RWPE2 (cell line): ENCODE data around the gene PRSS27.
A peak's percentile ranks its signal among the peaks of the same experiment; 100 is the strongest.

Source experiments
- ATAC-seq: fragments of 200-7000 bp; cut with Tn5 transposase; 3 replicates; pipeline ENCODE4 v1.9.1; 2021; ENCODE audit warnings: low read depth
- DNase-seq: peaks from one replicate; pipeline ENCODE4 v3.0.0-alpha.2; 2020; ENCODE audit warnings: low spot score
- H3K27ac ChIP-seq: fragments of 450-650 bp; 2 replicates; pipeline ENCODE4 v1.5.1; 2017; ENCODE audit warnings: mild to moderate bottlenecking; ENCODE audit not compliant: poor library complexity, severe bottlenecking
- H3K27me3 ChIP-seq: fragments of 250-450 bp; sonication (Bioruptor Pico); 2 replicates; pipeline ENCODE4 v1.5.1; 2021; ENCODE audit warnings: mild to moderate bottlenecking, moderate library complexity; ENCODE audit not compliant: insufficient read depth, poor library complexity, severe bottlenecking
- H3K36me3 ChIP-seq: fragments of 250-450 bp; sonication (Bioruptor Pico); 2 replicates; pipeline ENCODE4 v1.5.1; 2020; ENCODE audit warnings: low read depth, mild to moderate bottlenecking, moderate library complexity
- H3K4me1 ChIP-seq: fragments of 250-450 bp; sonication (Bioruptor Pico); 2 replicates; pipeline ENCODE4 v1.5.1; 2021; ENCODE audit warnings: mild to moderate bottlenecking, moderate library complexity; ENCODE audit not compliant: insufficient read depth, poor library complexity, severe bottlenecking
- H3K4me3 ChIP-seq: fragments of 250-450 bp; sonication (Bioruptor Pico); 2 replicates; pipeline ENCODE4 v1.5.1; 2021; ENCODE audit warnings: mild to moderate bottlenecking, moderate library complexity; ENCODE audit not compliant: severe bottlenecking
- H3K9me3 ChIP-seq: fragments of 250-450 bp; sonication (Bioruptor Pico); 2 replicates; pipeline ENCODE4 v1.5.1; 2021; ENCODE audit warnings: mild to moderate bottlenecking, moderate library complexity; ENCODE audit not compliant: severe bottlenecking
- TF ChIP-seq, protein P1 (sequence below): fragments of 450-650 bp; IDR thresholded peaks from one replicate; pipeline ENCODE4 v1.5.1; 2017; ENCODE audit warnings: mild to moderate bottlenecking, moderate library complexity; ENCODE audit not compliant: poor library complexity, severe bottlenecking

The PRSS27 gene

DNA sequence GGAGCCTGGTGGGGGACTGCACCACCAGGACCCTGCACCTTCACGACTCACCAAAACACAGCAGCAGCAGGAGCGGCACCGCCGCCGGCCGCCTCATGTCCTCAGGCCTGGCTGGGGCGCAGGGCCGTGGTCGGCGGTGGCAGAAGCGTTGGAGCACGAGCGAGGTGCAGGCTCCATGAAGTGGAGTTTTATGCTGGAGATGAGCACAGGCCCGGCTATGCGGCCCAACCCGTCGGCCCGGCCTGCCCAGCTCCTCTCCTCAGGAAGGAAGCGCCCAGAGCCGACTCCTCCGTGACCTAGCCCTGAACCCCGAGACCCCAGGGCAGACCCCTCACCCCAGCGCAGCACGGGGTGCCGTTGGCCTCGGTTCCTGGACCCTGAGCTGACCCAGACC lies at the start of gene PRSS27:
PRSS27 (minus strand) TSS at position 161 of the 394 bp plus-strand sequence; CDS start at position 97, 64 bp downstream.
- peaks cover 7% of the 10 kb centered on the region for H3K4me1 ChIP-seq
- ATAC-seq (no peak), DNase-seq (peak; percentile 65)
- H3K4me3 ChIP-seq, result peak within 1 kb of the TSS; percentile 54
- TF ChIP-seq, protein P1, sequence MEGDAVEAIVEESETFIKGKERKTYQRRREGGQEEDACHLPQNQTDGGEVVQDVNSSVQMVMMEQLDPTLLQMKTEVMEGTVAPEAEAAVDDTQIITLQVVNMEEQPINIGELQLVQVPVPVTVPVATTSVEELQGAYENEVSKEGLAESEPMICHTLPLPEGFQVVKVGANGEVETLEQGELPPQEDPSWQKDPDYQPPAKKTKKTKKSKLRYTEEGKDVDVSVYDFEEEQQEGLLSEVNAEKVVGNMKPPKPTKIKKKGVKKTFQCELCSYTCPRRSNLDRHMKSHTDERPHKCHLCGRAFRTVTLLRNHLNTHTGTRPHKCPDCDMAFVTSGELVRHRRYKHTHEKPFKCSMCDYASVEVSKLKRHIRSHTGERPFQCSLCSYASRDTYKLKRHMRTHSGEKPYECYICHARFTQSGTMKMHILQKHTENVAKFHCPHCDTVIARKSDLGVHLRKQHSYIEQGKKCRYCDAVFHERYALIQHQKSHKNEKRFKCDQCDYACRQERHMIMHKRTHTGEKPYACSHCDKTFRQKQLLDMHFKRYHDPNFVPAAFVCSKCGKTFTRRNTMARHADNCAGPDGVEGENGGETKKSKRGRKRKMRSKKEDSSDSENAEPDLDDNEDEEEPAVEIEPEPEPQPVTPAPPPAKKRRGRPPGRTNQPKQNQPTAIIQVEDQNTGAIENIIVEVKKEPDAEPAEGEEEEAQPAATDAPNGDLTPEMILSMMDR, result no peak
- no peaks in the 10 kb centered on the region for H3K9me3 ChIP-seq
- no peaks in the 10 kb centered on the region for H3K36me3 ChIP-seq
- no peaks in the 10 kb centered on the region for H3K27me3 ChIP-seq
- H3K27ac ChIP-seq, result peak within 1 kb of the TSS; percentile 68

DNA sequence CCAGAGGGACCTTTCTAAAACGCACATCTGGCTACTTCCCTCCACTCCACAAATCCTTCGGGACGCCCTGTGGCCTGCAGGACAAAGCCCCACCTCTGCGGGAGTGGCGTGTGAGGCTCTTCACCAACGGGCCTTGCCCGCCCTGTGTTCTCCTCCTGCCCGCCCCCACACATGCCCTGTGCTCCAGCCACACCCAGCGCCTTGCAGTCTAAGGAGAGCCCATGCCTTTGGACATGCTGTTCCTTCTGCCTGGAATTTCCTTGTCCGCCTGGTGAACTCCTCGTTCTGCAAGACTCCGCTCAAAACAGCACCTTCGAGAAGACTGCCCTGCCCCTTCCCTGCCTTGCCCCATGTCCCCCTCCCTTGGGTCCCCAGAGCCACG lies 49.6 kb upstream of the PRSS27 start:
- Histone ChIP-seq H3K27ac (peak overlapping the region; percentile 88), H3K4me3 (no peak overlapping the region), H3K4me1 (peaks cover 38% of the 10 kb centered on the region), H3K27me3 (no peaks in the 10 kb centered on the region), H3K36me3 (peaks cover 96% of the 10 kb centered on the region), H3K9me3 (no peaks in the 10 kb centered on the region)
- DNase-seq (peak; percentile 94), ATAC-seq (peak; percentile 88)
- TF ChIP-seq, protein P1, result no peak

- TF ChIP-seq, protein P1, result no peak
- DNase-seq (no peak), ATAC-seq (no peak)
Measured at GRCh38 chr16:2769100-2769529, 49.1 kb upstream of the PRSS27 start.

GRCh38 chr16:2768403-2769089 lies 48.5 kb upstream of the PRSS27 start:
- Histone ChIP-seq H3K4me3 (no peak overlapping the region), H3K27me3 (no peaks in the 10 kb centered on the region), H3K36me3 (peaks cover 96% of the 10 kb centered on the region), H3K9me3 (no peaks in the 10 kb centered on the region), H3K4me1 (peaks cover 38% of the 10 kb centered on the region), H3K27ac (peak overlapping the region; percentile 88)
- TF ChIP-seq, protein P1, result no peak
- ATAC-seq (peak; percentile 30), DNase-seq (no peak)

More at GRCh38 chr16:2769100-2769529, 49.1 kb upstream of the PRSS27 start:
- H3K27ac ChIP-seq, result peak overlapping the region; percentile 88
- H3K36me3 ChIP-seq, result peaks cover 96% of the 10 kb centered on the region
- no peaks in the 10 kb centered on the region for H3K27me3 ChIP-seq
- H3K4me1 ChIP-seq, result peaks cover 38% of the 10 kb centered on the region
- H3K9me3 ChIP-seq, result no peaks in the 10 kb centered on the region
- H3K4me3 ChIP-seq, result no peak overlapping the region

DNA sequence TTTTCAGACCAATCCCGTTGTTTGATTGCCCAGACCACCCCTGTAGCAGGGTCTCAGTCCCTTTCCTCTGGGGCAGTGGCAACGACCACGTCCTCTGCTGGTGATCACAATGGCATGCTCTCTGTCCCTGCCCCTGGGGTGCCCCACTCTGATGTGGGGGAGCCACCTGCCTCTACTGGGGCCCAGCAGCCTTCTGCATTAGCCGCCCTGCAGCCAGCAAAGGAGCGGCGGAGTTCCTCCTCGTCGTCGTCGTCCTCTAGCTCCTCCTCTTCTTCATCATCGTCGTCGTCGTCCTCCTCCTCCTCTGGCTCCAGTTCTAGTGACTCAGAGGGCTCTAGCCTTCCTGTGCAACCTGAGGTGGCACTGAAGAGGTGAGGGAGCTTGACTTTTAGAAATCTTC lies 47.9 kb upstream of the PRSS27 start:
- Histone ChIP-seq H3K4me3 (no peak overlapping the region), H3K27me3 (no peaks in the 10 kb centered on the region), H3K27ac (peak overlapping the region; percentile 88), H3K36me3 (peaks cover 96% of the 10 kb centered on the region), H3K4me1 (peaks cover 32% of the 10 kb centered on the region), H3K9me3 (no peaks in the 10 kb centered on the region)
- TF ChIP-seq, protein P1, result no peak
- DNase-seq, result no peak
- no peak; the same call in 2 of the 3 replicates for ATAC-seq
